ENCODE measurements around the gene FBLN5. TPM values are rescaled to one million over a fixed set of nuclear protein-coding genes. Genes with fewer than 3 reads are reported as not detected.

The FBLN5 gene
- total RNA-seq, 1 donor from 2014 or later, result 240 TPM

- H3K4me3 ChIP-seq, result no peak overlapping the region
- DNase-seq (ENCODE audit: extremely low spot score in 2 of 2), result no peak
- peaks cover 0 to 21% of the 10 kb centered on the region in 2 donors for H3K36me3 ChIP-seq
- no peaks in the 10 kb centered on the region for H3K9me3 ChIP-seq
- H3K27ac ChIP-seq, result no peak overlapping the region
- no peaks in the 10 kb centered on the region for H3K4me1 ChIP-seq
- intact Hi-C loops (cut with DNase I), result no loop called here
- no peaks in the 10 kb centered on the region for H3K27me3 ChIP-seq
- no peak for TF ChIP-seq CTCF (IDR thresholded peaks at IDR 0.05)
- no peak for TF ChIP-seq POLR2AphosphoS5 (IDR thresholded peaks at IDR 0.05; ENCODE audit: insufficient read depth in 1 of 2, low read depth in 1 of 2)
- no peak for TF ChIP-seq POLR2A (IDR thresholded peaks at IDR 0.05)
Measured at GRCh38 chr14:91940209-91940608, 7.3 kb downstream of the FBLN5 start.

GRCh38 chr14:91935586-91935985, 11.9 kb downstream of the FBLN5 start:
- no peaks in the 10 kb centered on the region for H3K27me3 ChIP-seq
- DNase-seq (ENCODE audit: extremely low spot score in 2 of 2), result no peak
- no peak overlapping the region for H3K4me3 ChIP-seq
- H3K4me1 ChIP-seq, result no peaks in the 10 kb centered on the region
- intact Hi-C loops (cut with DNase I), result no loop called here
- no peaks in the 10 kb centered on the region for H3K9me3 ChIP-seq
- no peak overlapping the region for H3K27ac ChIP-seq
- TF ChIP-seq POLR2A (IDR thresholded peaks at IDR 0.05) (no peak), CTCF (IDR thresholded peaks at IDR 0.05) (no peak), POLR2AphosphoS5 (IDR thresholded peaks at IDR 0.05; ENCODE audit: insufficient read depth in 1 of 2, low read depth in 1 of 2) (no peak)
- H3K36me3 ChIP-seq, result peaks cover 0 to 21% of the 10 kb centered on the region in 2 donors

- Histone ChIP-seq H3K27ac (no peak overlapping the region), H3K4me3 (no peak overlapping the region), H3K27me3 (no peaks in the 10 kb centered on the region), H3K9me3 (no peaks in the 10 kb centered on the region), H3K36me3 (peaks cover 0 to 12% of the 10 kb centered on the region in 2 donors), H3K4me1 (peaks cover 3% of the 10 kb centered on the region)
- TF ChIP-seq POLR2AphosphoS5 (IDR thresholded peaks at IDR 0.05; ENCODE audit: insufficient read depth in 1 of 2, low read depth in 1 of 2) (no peak), POLR2A (IDR thresholded peaks at IDR 0.05) (no peak), CTCF (IDR thresholded peaks at IDR 0.05) (no peak)
- no peak for DNase-seq (ENCODE audit: extremely low spot score in 2 of 2)
- intact Hi-C loops (cut with DNase I), result no loop called here
Measured at GRCh38 chr14:91934554-91935285, 12.8 kb downstream of the FBLN5 start.

GRCh38 chr14:91931478-91932088, 15.9 kb downstream of the FBLN5 start:
- DNase-seq (ENCODE audit: extremely low spot score in 2 of 2), result no peak
- no peak overlapping the region for H3K4me3 ChIP-seq
- H3K4me1 ChIP-seq, result peaks cover 9% of the 10 kb centered on the region
- intact Hi-C loops (cut with DNase I), result no loop called here
- peaks cover 0 to 4% of the 10 kb centered on the region in 2 donors for H3K36me3 ChIP-seq
- no peaks in the 10 kb centered on the region for H3K27me3 ChIP-seq
- no peaks in the 10 kb centered on the region for H3K9me3 ChIP-seq
- H3K27ac ChIP-seq, result no peak overlapping the region
- TF ChIP-seq CTCF (IDR thresholded peaks at IDR 0.05) (no peak), POLR2AphosphoS5 (IDR thresholded peaks at IDR 0.05; ENCODE audit: insufficient read depth in 1 of 2, low read depth in 1 of 2) (no peak), POLR2A (IDR thresholded peaks at IDR 0.05) (no peak)

GRCh38 chr14:91929700-91930099, 17.8 kb downstream of the FBLN5 start:
- Histone ChIP-seq H3K9me3 (no peaks in the 10 kb centered on the region), H3K27ac (no peak overlapping the region), H3K27me3 (no peaks in the 10 kb centered on the region), H3K4me1 (peaks cover 9% of the 10 kb centered on the region), H3K4me3 (no peak overlapping the region), H3K36me3 (no peaks in the 10 kb centered on the region)
- intact Hi-C loops (cut with DNase I), result no loop called here
- no peak for TF ChIP-seq CTCF (IDR thresholded peaks at IDR 0.05)
- no peak for TF ChIP-seq POLR2AphosphoS5 (IDR thresholded peaks at IDR 0.05; ENCODE audit: insufficient read depth in 1 of 2, low read depth in 1 of 2)
- no peak for TF ChIP-seq POLR2A (IDR thresholded peaks at IDR 0.05)
- DNase-seq (ENCODE audit: extremely low spot score in 2 of 2), result no peak

Data from vagina (tissue), 2 donors.